ENCODE results near the gene FCN1.

DNA sequence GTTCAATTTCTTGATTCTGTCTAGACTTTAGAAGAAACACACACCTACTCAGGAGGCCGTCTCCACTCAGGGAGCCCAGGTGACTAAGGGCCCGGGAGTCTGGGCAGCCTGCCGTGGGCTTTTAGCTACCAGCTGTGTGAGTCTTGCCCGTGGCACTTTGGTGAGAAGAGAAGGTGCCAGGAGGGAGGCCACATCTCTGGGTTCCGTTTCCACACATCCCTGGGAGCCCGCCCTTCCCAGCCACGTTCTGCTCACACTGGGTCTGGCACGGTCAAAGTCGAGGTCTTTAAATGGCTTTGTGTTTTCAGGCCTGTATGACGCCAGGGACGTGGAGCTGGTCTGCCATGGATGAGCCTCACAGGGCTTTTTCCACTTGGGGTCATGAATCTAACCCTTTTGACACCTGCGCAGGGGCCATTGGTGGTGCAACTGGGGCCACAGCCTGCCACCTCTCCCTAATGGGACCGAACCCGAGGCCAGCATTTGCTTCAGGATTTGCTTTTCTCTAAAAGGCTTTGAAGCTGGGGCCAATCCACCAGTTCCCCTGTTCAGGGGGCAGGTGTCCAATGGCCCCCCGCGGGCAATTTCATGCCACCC lies 54.3 kb downstream of the FCN1 start:
- TF ChIP-seq, protein P1, sequence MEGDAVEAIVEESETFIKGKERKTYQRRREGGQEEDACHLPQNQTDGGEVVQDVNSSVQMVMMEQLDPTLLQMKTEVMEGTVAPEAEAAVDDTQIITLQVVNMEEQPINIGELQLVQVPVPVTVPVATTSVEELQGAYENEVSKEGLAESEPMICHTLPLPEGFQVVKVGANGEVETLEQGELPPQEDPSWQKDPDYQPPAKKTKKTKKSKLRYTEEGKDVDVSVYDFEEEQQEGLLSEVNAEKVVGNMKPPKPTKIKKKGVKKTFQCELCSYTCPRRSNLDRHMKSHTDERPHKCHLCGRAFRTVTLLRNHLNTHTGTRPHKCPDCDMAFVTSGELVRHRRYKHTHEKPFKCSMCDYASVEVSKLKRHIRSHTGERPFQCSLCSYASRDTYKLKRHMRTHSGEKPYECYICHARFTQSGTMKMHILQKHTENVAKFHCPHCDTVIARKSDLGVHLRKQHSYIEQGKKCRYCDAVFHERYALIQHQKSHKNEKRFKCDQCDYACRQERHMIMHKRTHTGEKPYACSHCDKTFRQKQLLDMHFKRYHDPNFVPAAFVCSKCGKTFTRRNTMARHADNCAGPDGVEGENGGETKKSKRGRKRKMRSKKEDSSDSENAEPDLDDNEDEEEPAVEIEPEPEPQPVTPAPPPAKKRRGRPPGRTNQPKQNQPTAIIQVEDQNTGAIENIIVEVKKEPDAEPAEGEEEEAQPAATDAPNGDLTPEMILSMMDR (conservative IDR thresholded peaks at IDR 0.05; ENCODE audit: low read length) = no peak
- TF ChIP-seq EZH2phosphoT487 (IDR thresholded peaks at IDR 0.05; ENCODE audit: borderline replicate concordance) = no peak

Measured in Loucy (cell line).